ENCODE measurements around the gene RAB3IL1.
"Not testable (repeated sequence)": the region's sequence is repeated elsewhere in the genome, so short reads cannot be mapped to it uniquely, and the experiment has no call there.

The RAB3IL1 gene

GRCh38 chr11:61917334-61918109 lies at the start of gene RAB3IL1:
RAB3IL1 (minus strand) TSS chr11:61917566; CDS start chr11:61917367, 199 bp downstream.
- DNase-seq = peak in 8 of 10 donors; percentile 36 to 92 (median 60)
- intact Hi-C loops (cut with DNase I) = no loop called here

- intact Hi-C loops (cut with DNase I) = loop anchor here (2.0 kb wide), 1 partner anchor 18 kb away; no protein-coding TSS in a partner anchor
- DNase-seq = peak in 2 of 10 donors; percentile 64 to 77
Measured at GRCh38 chr11:61966734-61967115, 49.4 kb upstream of the RAB3IL1 start.

GRCh38 chr11:61964666-61965271 lies 47.4 kb upstream of the RAB3IL1 start:
- intact Hi-C loops (cut with DNase I) = not testable (repeated sequence)

GRCh38 chr11:61964058-61964665 lies 46.8 kb upstream of the RAB3IL1 start:
- peak in 1 of 10 donors; percentile 66 for DNase-seq
- intact Hi-C loops (cut with DNase I) = no loop called here

More at GRCh38 chr11:61964666-61965271, 47.4 kb upstream of the RAB3IL1 start:
- peak in 2 of 10 donors; percentile 59 to 75 for DNase-seq

GRCh38 chr11:61963282-61964057 lies 46.1 kb upstream of the RAB3IL1 start:
- intact Hi-C loops (cut with DNase I) = no loop called here
- DNase-seq = peak in 1 of 10 donors; percentile 28

GRCh38 chr11:61963016-61963281 lies 45.6 kb upstream of the RAB3IL1 start:
- peak in 1 of 10 donors; percentile 12 for DNase-seq
- intact Hi-C loops (cut with DNase I) = no loop called here

GRCh38 chr11:61962213-61963015 lies 45.0 kb upstream of the RAB3IL1 start:
- intact Hi-C loops (cut with DNase I) = no loop called here
- DNase-seq = peak in 2 of 10 donors; percentile 41 to 67

GRCh38 chr11:61961570-61962212 lies 44.3 kb upstream of the RAB3IL1 start:
- intact Hi-C loops (cut with DNase I) = no loop called here

GRCh38 chr11:61960532-61960931 lies 43.2 kb upstream of the RAB3IL1 start:
- peak in 1 of 10 donors; percentile 47 for DNase-seq
- intact Hi-C loops (cut with DNase I) = no loop called here

More at GRCh38 chr11:61961570-61962212, 44.3 kb upstream of the RAB3IL1 start:
- DNase-seq = peak in 8 of 10 donors; percentile 48 to 96 (median 71)

- DNase-seq = peak in 1 of 10 donors; percentile 57
- intact Hi-C loops (cut with DNase I) = no loop called here
Measured at GRCh38 chr11:61959678-61960077, 42.3 kb upstream of the RAB3IL1 start.

- no peak for DNase-seq
- intact Hi-C loops (cut with DNase I) = no loop called here
Measured at GRCh38 chr11:61959114-61959513, 41.7 kb upstream of the RAB3IL1 start.

- intact Hi-C loops (cut with DNase I) = no loop called here
Measured at GRCh38 chr11:61958590-61958989, 41.2 kb upstream of the RAB3IL1 start.

GRCh38 chr11:61957021-61957770 lies 39.8 kb upstream of the RAB3IL1 start:
- no peak for DNase-seq
- intact Hi-C loops (cut with DNase I) = no loop called here

More at GRCh38 chr11:61958590-61958989, 41.2 kb upstream of the RAB3IL1 start:
- no peak for DNase-seq

- intact Hi-C loops (cut with DNase I) = no loop called here
- no peak for DNase-seq
Measured at GRCh38 chr11:61956191-61957020, 39.0 kb upstream of the RAB3IL1 start.

- intact Hi-C loops (cut with DNase I) = no loop called here
- DNase-seq = peak in 2 of 10 donors; percentile 77 to 82
Measured at GRCh38 chr11:61955422-61956135, 38.2 kb upstream of the RAB3IL1 start.

- peak in 3 of 10 donors; percentile 48 to 85 (median 79) for DNase-seq
- intact Hi-C loops (cut with DNase I) = no loop called here
Measured at GRCh38 chr11:61954851-61955421, 37.6 kb upstream of the RAB3IL1 start.

Data from posterior cingulate gyrus (tissue), 11 donors.